NCI-H2196 treated with DMSO at 0.1 percent for 48 hours (cell line): Measurements from ENCODE around the gene RESF1.

Source experiments
- DNase-seq: peaks from one replicate; lab custom pipeline; 2025; ENCODE audit not compliant: unreplicated experiment; lab: John Stamatoyannopoulos, UW

Gene RESF1

GRCh38 chr12:32005496-32006125 is 46.4 kb downstream of the RESF1 start:
- DNase-seq = no peak
